Choroid plexus epithelial cell (primary cell): Measurements from ENCODE around the gene ADAMTS10.
"Not testable (repeated sequence)": the region's sequence is repeated elsewhere in the genome, so short reads cannot be mapped to it uniquely, and the experiment has no call there.

Experiments used
- DNase-seq: peaks from one replicate; pipeline ENCODE4 v3.0.0-alpha.2; 2010; ENCODE audit warnings: low read depth
- H3K4me3 ChIP-seq: 2 replicates; pipeline ENCODE4 v1.5.1; 2011; ENCODE audit warnings: low read depth, mild to moderate bottlenecking, control low read depth, low read length, moderate library complexity
- TF ChIP-seq, protein P1 (sequence below): conservative IDR thresholded peaks from 2 replicates; pipeline ENCODE4 v1.5.1; 2011; ENCODE audit warnings: low read depth, mild to moderate bottlenecking, control low read depth, inconsistent platforms, low read length, moderate library complexity

Gene ADAMTS10

DNA sequence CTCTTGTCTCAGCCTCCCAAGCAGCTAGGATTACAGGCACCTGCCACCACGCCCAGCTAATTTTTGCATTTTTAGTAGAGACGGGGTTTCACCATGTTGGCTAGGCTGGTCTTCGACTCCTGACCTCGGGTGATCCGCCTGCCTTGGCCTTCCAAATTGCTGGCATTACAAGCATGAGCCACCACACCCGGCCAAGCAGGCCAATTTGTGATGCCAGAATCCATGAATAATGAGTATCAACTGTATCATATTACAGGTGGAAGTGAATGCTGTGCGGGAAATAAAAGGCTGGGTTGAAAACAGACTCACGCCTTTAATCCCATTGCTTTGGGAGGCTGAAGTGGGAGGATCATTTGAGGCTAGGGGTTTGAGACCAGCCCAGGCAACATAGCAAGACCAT, 16.3 kb upstream of the ADAMTS10 start:
- no peak overlapping the region for H3K4me3 ChIP-seq
- TF ChIP-seq, protein P1, sequence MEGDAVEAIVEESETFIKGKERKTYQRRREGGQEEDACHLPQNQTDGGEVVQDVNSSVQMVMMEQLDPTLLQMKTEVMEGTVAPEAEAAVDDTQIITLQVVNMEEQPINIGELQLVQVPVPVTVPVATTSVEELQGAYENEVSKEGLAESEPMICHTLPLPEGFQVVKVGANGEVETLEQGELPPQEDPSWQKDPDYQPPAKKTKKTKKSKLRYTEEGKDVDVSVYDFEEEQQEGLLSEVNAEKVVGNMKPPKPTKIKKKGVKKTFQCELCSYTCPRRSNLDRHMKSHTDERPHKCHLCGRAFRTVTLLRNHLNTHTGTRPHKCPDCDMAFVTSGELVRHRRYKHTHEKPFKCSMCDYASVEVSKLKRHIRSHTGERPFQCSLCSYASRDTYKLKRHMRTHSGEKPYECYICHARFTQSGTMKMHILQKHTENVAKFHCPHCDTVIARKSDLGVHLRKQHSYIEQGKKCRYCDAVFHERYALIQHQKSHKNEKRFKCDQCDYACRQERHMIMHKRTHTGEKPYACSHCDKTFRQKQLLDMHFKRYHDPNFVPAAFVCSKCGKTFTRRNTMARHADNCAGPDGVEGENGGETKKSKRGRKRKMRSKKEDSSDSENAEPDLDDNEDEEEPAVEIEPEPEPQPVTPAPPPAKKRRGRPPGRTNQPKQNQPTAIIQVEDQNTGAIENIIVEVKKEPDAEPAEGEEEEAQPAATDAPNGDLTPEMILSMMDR, result no peak
- no peak for DNase-seq

DNA sequence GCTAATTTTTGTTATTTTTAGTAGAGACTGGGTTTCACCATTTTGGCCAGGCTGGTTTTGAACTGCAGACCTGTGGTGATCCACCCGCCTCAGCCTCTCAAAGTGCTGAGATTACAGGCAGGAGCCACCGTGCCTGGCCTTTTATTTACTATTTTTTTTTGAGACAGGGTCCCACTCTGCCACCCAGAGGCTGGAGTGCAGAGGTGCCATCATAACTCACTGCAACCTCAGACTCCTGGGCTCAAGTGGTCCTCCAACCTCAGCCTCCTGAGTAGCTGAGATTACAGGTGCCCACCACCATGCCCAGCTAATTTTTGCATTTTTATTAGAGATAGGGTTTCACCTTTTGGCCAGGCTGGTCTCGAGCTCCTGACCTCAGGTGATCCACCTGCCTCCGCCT, 12.4 kb upstream of the ADAMTS10 start:
- not testable (repeated sequence) for H3K4me3 ChIP-seq, DNase-seq
- TF ChIP-seq, protein P1, result peak; percentile 56

DNA sequence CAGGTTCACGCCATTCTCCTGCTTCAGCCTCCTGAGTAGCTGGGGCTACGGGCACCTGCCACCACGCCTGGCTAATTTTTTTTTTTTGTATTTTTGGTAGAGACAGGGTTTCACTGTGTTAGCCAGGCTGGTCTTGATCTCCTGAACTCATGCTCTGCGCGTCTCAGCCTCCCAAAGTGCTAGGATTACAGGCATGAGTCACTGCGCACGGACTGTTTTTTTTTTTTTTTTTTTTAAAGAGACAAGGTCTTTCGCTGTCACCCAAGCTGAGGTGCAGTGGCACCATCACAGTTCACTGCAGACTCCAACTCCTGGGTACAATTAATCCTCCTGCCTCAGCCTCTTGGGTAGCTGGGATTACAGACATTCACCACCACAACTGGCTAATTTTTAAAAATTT, 8.2 kb upstream of the ADAMTS10 start:
- TF ChIP-seq, protein P1, result no peak

DNA sequence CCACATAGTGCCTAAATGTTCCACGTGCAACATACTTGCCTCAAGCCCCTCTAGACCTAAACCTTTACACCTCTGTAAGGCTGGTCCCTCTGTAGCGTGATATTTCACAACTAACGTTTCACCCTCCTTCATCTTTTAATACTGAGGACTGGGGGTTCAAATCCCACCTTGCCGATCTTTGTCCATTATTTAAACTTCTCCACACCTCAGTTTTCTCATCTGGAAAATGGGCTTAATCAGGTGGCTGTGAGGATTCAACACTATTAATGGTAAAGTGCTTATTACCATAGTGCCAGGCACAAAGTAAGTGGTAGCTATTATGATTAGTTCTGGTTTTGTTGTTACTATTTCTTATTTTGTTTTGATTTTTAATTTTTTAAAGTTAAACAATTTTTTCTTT, 7.5 kb upstream of the ADAMTS10 start:
- TF ChIP-seq, protein P1, result no peak
- DNase-seq, result no peak

More for the DNA sequence above, 8.2 kb upstream of the ADAMTS10 start:
- peak; percentile 43 for DNase-seq
- no peak overlapping the region for H3K4me3 ChIP-seq

DNA sequence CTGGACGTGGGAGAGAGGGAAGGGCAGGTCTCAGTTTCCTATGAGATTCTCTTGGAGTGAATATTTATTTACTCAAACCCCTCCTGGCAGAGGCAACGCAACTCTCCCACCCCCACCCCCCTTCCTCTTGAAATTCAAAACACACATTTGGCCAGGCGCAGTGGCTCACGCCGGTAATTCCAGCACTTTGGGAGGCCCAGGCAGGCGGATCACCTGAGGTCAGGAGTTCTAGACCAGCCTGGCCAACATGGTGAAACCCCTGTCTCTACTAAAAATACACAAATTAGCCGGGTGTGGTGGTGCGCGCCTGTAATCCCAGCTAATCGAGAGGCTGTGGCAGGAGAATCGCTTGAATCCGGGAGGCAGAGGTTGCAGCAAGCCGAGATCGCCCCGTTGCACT, 6.8 kb upstream of the ADAMTS10 start:
- not testable (repeated sequence) for H3K4me3 ChIP-seq, DNase-seq

More for the DNA sequence above, 7.5 kb upstream of the ADAMTS10 start:
- H3K4me3 ChIP-seq, result no peak overlapping the region

DNA sequence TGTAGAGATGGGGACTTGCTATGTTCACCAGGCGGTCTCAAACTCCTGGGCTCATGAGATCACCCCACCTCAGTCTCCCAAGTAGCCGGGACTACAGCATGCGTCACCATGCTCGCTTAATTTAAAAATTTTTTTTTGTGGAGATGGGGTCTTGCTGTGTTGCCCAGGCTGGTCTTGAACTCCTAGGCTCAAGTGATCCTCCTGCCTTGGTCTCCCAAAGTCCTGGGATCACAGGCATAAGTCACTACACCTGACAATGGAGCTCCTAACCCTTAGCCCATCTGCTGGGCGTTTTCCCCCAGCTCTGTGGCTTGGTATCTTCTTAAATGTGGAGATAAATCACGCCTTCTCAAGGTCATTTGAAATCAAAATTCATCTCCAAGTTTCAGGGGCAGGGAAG, 6.3 kb upstream of the ADAMTS10 start:
- no peak overlapping the region for H3K4me3 ChIP-seq
- TF ChIP-seq, protein P1, result no peak
- no peak for DNase-seq

DNA sequence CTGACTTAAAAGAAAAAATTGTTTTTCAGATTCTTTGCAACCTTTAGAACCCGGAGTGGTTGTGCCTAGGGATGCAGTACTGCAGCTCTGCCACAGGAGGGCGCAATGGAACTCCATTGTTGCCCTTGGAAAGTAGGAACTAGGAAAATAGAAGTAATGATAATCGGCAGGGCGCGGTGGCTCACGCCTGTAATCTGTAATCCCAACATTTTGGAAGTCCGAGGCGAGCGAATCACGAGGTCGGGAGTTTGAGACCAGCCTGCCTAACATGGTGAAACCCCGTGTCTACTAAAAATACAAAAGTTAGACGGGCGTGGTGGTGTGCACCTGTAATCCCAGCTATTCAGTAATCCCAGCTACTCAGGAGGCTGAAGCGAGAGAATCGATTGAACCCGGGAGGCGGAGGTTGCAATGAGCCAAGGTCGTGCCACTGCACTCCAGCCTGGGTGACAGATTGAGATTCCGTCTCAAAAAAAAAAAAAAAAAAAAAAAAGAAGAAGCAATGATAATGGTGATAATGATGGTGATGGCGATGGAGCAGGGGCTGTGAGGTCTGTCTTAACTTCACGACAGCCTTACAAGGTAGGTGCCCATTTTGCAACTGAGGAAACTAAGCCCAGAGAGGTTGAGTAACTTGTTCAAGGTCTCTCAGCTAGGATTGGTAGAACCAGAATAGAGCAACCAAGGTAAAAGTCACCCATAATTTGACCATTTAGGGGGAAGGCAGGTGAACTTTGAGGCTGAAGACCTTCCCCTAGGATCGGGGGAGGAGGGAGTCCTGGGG, 5.5 kb upstream of the ADAMTS10 start:
- no peak overlapping the region for H3K4me3 ChIP-seq
- TF ChIP-seq, protein P1, result peak; percentile 92
- DNase-seq, result peak; percentile 74
